Measurements from ENCODE around the gene RPL10A.

GRCh38 chr6:35435074-35435837, 32.9 kb upstream of the RPL10A start:
- no peak for TF ChIP-seq NRF1 (IDR thresholded peaks at IDR 0.05; ENCODE audit: low read depth, low read length)
- TF ChIP-seq TAF1 (IDR thresholded peaks at IDR 0.05; ENCODE audit: low read depth, low read length): no peak
- no peak for TF ChIP-seq JUND (IDR thresholded peaks at IDR 0.05; ENCODE audit: low read length)
- no peak for TF ChIP-seq CTCF (IDR thresholded peaks at IDR 0.05; ENCODE audit: control extremely low read depth in 1 of 3, insufficient read depth in 1 of 3, low read depth in 1 of 3, low read length in 3 of 3)
- no peak for TF ChIP-seq SP4 (IDR thresholded peaks at IDR 0.05; ENCODE audit: low read length)
- TF ChIP-seq EGR1 (IDR thresholded peaks at IDR 0.05; ENCODE audit: borderline replicate concordance, low read depth, low read length): no peak
- no peak for TF ChIP-seq CREB1 (IDR thresholded peaks at IDR 0.05)
- TF ChIP-seq JUN (IDR thresholded peaks at IDR 0.05; ENCODE audit: low read depth, low read length): no peak
- TF ChIP-seq RAD21 (IDR thresholded peaks at IDR 0.05 in 1 of 2, conservative IDR thresholded peaks at IDR 0.05 in 1 of 2; ENCODE audit: low read depth in 2 of 2, low read length in 2 of 2): no peak
- TF ChIP-seq EZH2 (IDR thresholded peaks at IDR 0.05; ENCODE audit: low read depth, low read length, severe bottlenecking): no peak
- TF ChIP-seq SP1 (IDR thresholded peaks at IDR 0.05; ENCODE audit: low read depth, low read length): no peak
- TF ChIP-seq POLR2A (IDR thresholded peaks at IDR 0.05; ENCODE audit: control extremely low read depth in 1 of 2, low read depth in 2 of 2, low read length in 2 of 2): no peak
- TF ChIP-seq SIN3A (conservative IDR thresholded peaks at IDR 0.05 in 1 of 2, IDR thresholded peaks at IDR 0.05 in 1 of 2; ENCODE audit: low read depth in 1 of 2, low read length in 2 of 2): no peak
- no peak for TF ChIP-seq RFX5 (IDR thresholded peaks at IDR 0.05; ENCODE audit: borderline replicate concordance, low read depth, low read length)

Measured in H1 (cell line).